ENCODE results near the gene HPS6. TPM values are rescaled to one million over a fixed set of nuclear protein-coding genes. Genes with fewer than 3 reads are reported as not detected.

The HPS6 gene
- polyA plus RNA-seq, 1 donor from 2014 or later: 21.9 TPM

DNA sequence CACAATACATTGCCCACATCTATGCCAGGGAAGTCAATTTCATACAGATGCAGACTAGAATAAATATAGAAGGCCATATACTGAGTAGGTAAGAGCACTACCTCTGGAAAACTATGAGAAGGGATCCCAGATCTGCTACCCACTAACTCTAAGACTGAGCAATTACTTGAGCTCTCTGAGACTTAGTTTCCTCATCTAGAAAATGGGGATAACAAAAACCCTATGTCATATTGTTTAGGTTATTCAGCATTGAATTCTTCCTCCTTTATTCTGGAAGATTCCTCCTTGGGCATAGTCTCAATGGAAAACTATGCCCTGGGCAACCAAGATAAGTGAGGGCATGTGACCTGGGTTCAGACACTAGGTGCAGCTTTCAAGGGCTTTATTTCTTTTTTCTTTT is 5.2 kb upstream of the HPS6 start:
- Mint-ChIP-seq H3K27me3 (no peaks in the 10 kb centered on the region), H3K4me1 (peaks cover 4 to 15% (median 14%) of the 10 kb centered on the region in 3 donors), H3K27ac (no peak overlapping the region), H3K36me3 (no peaks in the 10 kb centered on the region), H3K4me3 (peak overlapping the region in 2 of 4 donors; percentile 21 to 25), H3K9me3 (no peaks in the 10 kb centered on the region)

DNA sequence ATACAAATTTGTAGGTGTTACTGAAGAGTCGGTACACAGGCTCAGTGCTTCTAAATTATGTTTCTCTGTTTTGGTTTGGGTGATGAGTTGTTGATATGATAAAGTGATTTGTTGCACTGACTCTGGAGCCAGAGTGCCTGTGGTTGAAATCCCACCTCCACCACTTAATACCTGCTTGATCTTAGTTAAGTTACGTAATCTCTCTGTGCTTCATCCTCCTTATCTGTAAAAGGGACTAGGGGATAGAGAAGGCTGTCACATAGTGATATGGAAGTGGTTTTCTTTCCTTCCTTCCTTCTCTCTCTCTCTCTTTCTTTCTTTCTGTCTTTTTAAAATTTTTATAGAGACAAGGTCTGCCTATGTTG is 664 bp upstream of the HPS6 start:
- Mint-ChIP-seq H3K4me3 (peak overlapping the region; percentile 88 to 96 (median 92)), H3K36me3 (no peaks in the 10 kb centered on the region), H3K4me1 (peaks cover 9 to 20% (median 13%) of the 10 kb centered on the region in 3 donors), H3K27ac (peak overlapping the region; percentile 82 to 96 (median 87)), H3K9me3 (no peaks in the 10 kb centered on the region), H3K27me3 (no peaks in the 10 kb centered on the region)

DNA sequence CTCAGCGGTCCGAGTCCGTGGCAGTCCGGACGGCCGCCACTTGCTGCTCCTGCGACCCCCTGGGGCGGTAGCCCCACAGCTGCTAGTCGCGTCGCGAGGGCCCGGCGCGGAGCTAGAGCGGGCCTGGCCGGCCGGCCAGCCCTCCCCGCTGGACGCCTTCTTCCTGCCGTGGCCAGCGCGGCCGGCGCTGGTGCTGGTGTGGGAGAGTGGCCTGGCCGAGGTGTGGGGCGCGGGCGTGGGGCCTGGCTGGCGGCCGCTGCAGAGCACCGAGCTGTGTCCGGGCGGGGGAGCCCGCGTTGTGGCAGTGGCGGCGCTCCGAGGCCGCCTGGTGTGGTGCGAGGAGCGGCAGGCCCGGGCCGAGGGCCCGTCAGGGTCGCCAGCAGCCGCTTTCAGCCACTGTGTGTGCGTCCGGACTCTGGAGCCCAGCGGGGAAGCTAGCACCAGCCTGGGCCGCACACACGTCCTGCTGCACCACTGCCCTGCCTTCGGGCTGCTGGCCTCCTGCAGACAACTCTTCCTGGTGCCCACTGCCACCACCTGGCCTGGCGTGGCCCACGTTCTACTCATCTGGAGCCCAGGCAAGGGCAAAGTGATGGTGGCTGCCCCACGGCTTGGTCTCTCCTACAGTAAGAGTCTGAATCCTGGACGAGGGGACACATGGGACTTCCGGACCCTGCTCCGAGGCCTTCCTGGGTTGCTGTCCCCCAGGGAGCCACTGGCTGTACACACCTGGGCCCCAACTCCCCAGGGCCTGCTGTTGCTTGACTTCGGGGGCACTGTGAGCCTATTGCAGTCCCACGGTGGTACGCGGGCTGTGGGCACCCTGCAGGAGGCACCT is 631 bp downstream of the HPS6 start:
- Mint-ChIP-seq H3K27ac (peak overlapping the region; percentile 82 to 92 (median 86)), H3K27me3 (no peaks in the 10 kb centered on the region), H3K36me3 (no peaks in the 10 kb centered on the region), H3K9me3 (no peaks in the 10 kb centered on the region), H3K4me3 (peak overlapping the region; percentile 88 to 96 (median 94)), H3K4me1 (peaks cover 9 to 20% (median 13%) of the 10 kb centered on the region in 3 donors)

DNA sequence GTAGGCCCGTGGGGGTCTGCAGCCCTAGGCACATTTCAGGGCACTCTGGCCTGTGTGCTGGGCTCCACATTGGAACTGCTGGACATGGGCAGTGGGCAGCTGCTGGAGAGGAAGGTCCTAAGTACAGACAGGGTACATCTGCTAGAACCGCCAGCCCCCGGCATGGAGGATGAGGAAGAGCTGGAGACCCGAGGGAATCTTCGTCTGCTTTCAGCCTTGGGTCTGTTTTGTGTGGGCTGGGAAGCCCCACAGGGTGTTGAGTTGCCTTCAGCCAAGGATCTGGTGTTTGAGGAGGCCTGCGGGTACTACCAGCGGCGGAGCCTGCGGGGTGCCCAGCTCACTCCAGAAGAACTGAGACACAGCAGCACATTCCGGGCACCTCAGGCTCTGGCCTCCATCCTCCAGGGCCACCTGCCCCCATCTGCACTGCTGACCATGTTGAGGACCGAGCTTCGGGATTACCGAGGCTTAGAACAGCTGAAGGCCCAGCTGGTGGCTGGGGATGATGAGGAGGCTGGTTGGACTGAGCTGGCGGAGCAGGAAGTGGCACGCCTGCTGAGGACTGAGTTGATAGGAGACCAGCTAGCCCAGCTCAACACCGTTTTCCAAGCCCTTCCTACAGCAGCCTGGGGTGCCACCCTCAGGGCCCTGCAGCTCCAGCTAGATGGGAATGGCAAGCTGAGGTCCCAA is 1.4 kb downstream of the HPS6 start:
- H3K4me3 Mint-ChIP-seq: peak overlapping the region; percentile 88 to 95 (median 90)
- H3K27ac Mint-ChIP-seq: peak overlapping the region; percentile 82 to 92 (median 86)
- no peaks in the 10 kb centered on the region for H3K27me3 Mint-ChIP-seq
- H3K9me3 Mint-ChIP-seq: no peaks in the 10 kb centered on the region
- peaks cover 9 to 20% (median 13%) of the 10 kb centered on the region in 3 donors for H3K4me1 Mint-ChIP-seq
- no peaks in the 10 kb centered on the region for H3K36me3 Mint-ChIP-seq

DNA sequence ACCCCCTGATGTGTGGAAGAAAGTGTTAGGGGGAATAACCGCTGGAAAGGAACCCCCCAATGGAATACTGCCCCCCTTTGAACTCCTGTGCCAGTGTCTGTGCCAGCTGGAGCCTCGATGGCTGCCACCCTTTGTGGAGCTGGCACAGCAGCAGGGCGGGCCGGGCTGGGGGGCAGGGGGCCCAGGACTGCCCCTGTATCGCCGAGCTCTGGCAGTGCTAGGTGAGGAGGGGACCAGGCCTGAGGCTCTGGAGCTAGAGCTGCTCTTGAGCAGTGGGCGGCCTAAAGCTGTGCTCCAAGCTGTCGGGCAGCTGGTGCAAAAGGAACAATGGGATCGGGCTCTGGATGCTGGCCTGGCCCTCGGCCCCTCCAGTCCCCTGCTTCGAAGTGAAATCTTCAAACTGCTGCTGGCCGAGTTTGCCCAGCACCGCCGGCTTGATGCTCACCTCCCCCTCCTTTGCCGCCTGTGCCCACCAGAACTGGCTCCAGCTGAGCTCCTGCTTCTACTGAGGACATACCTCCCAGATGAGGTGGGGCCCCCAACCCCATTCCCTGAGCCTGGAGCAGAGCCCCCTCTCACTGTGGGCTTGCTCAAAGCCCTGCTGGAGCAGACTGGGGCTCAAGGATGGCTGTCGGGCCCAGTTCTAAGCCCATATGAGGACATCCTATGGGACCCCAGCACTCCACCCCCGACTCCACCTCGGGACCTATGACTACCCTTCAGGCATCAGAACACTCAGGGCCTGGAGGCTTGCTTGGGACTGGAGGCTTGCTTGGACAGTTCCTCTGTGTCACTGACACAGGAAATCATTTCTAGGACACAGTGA is 2.2 kb downstream of the HPS6 start:
- no peaks in the 10 kb centered on the region for H3K27me3 Mint-ChIP-seq
- H3K4me1 Mint-ChIP-seq: peaks cover 9 to 20% (median 13%) of the 10 kb centered on the region in 3 donors
- H3K36me3 Mint-ChIP-seq: no peaks in the 10 kb centered on the region
- H3K9me3 Mint-ChIP-seq: no peaks in the 10 kb centered on the region
- peak overlapping the region; percentile 49 to 88 (median 60) for H3K4me3 Mint-ChIP-seq
- H3K27ac Mint-ChIP-seq: peak overlapping the region in 2 of 3 donors; percentile 21 to 47

DNA sequence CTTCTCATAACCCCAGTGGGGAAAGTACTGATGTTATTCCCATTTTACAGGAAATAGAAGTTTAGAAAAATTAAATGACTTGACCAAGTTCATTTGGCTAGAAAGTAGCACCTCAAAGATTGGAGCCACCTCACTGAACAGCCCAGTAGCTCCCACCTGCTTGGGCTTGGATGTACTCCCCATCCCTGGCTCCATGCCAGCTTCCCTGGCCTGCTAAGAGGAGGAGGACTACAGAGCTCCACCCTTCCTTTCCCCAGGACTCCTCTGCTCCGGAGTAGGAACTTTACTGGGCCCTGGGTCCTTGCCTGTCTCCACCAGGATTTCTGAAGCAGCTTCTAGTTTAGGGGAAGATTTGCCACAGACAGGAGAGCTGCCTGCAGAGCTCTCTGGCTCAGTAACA is 3.1 kb downstream of the HPS6 start:
- H3K4me1 Mint-ChIP-seq: peaks cover 9 to 20% (median 17%) of the 10 kb centered on the region in 3 donors
- no peaks in the 10 kb centered on the region for H3K36me3 Mint-ChIP-seq
- H3K4me3 Mint-ChIP-seq: peak overlapping the region in 1 of 4 donors; percentile 11
- no peaks in the 10 kb centered on the region for H3K27me3 Mint-ChIP-seq
- peak overlapping the region in 2 of 3 donors; percentile 47 to 51 for H3K27ac Mint-ChIP-seq
- H3K9me3 Mint-ChIP-seq: no peaks in the 10 kb centered on the region

DNA sequence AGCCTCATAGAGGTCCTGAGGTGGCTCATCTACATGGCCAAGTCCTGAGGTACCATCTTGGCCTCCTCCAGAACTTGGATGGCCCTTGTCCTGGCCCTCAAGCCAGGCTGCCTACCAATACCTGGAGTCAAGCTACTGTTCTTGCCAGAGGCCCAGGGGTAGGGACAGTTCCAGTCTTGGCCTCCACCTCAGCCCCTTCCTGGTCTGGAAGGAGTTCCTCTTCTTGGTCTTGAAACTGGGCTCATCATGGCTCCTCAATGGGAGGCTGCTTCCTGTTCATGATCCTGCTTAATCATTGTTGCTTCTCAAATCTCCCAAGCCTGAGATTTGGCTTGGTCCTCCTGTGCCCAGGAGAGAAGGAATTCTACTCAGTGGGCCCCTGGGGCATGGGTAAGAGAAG is 3.9 kb downstream of the HPS6 start:
- Mint-ChIP-seq H3K27me3 (no peaks in the 10 kb centered on the region), H3K9me3 (no peaks in the 10 kb centered on the region), H3K36me3 (no peaks in the 10 kb centered on the region), H3K4me3 (peak overlapping the region in 1 of 4 donors; percentile 11), H3K4me1 (peaks cover 9 to 18% (median 17%) of the 10 kb centered on the region in 3 donors), H3K27ac (peak overlapping the region in 1 of 3 donors; percentile 88)

DNA sequence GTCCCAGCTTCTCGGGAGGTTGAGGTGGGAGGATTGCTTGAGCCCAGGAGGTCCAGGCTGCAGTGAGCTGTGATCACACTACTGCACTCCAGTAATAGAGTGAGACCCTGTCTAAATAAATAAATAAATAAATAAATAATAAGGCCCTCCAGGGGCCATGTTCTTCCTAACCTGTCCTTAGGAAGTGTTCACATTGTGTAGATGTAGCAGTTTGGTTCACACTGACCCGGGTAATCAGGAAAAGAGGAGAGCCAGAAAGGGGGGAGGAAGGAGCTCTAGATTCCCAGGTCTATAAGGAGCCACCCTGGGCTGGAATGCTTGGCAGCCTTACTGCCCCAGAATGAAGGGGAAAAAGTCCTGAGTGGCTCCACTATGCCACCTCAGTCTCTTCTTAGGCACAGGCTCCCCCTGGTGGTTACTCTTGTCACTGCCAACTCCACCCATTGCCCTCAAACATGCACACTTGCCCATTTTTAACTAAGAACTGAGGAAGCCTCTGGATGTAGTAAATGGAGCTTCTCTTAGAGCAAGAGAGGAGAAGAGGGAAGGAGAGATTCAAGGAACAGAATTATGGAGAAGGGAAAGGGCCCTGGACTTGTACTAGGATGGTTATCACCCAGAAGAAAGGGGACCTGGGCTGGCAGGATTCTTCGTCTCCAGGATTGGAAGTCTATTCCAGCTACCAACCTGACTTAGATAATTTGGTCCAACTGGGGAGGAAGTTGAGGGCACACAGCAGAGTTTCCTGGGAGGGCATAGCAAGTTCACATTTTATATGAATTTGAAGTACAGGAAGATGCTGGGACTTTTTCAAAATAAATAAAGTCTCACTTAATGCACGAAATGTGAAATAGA is 7.8 kb downstream of the HPS6 start:
- Mint-ChIP-seq H3K4me3 (peak overlapping the region in 1 of 4 donors; percentile 13), H3K36me3 (no peaks in the 10 kb centered on the region), H3K4me1 (peaks cover 0 to 4% (median 1%) of the 10 kb centered on the region in 3 donors), H3K9me3 (no peaks in the 10 kb centered on the region), H3K27me3 (no peaks in the 10 kb centered on the region), H3K27ac (peak overlapping the region in 2 of 3 donors; percentile 8 to 84)

DNA sequence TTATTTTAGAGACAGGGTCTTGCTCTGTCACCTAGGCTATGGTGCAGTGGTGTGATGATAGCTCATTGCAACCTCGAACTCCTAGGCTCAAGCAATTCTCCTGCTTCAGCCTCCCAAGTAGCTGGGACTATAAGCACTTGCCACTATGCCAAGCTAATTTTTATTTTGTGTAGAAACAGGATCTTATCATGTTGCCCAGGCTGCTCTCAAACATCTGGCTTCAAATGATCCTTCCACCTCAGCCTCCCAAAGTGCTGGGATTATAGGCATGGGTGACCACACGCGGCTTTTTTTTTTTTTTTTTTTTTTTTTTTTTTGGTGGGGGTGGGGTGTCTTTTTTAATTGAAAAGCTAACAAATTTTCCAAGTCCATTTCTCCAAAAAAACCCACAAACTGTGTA is 18.4 kb downstream of the HPS6 start:
- Mint-ChIP-seq H3K27ac (no peak overlapping the region), H3K4me3 (no peak overlapping the region), H3K36me3 (peaks cover 2% of the 10 kb centered on the region), H3K9me3 (no peaks in the 10 kb centered on the region), H3K4me1 (peaks cover 0 to 2% (median 0%) of the 10 kb centered on the region in 3 donors), H3K27me3 (no peaks in the 10 kb centered on the region)

DNA sequence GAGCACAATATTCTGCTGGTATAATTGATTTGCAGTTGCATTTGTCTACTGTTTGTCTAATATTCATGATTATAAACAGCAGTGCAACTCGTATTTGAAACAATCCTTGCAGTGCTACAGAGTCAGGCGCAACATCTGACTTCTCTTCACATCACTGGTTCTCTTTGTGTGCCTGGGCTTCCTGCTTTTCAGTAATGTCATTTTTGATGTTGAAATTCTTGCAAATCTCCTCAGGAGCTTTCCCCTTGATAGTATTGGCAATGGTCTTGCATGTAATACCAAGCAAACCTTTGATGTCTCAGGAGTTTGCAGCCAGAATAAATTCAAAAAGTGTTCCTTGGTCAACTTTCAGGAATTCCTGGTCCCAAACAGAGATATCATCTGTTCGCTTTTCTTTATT is 20.2 kb downstream of the HPS6 start:
- no peaks in the 10 kb centered on the region for H3K9me3 Mint-ChIP-seq
- H3K27me3 Mint-ChIP-seq: no peaks in the 10 kb centered on the region

DNA sequence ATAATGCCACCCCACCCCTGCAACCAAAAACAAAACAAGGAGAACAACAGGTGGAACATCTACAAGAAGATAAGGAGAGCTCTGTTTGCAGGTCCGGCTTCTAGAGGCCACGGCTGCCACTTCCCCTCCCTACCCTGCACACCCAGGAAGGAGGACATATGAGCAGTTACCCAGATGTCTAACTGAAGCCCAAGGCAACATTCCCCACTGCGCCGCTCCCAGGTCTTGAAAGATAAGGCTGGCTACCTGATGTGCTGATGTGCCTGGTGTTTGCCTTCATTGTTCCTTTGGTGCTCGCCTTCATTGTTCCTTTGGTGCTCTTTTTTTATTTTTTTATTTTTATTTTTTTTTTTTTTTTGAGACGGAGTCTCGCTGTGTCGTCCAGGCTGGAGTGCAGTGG is 21.0 kb downstream of the HPS6 start:
- H3K9me3 Mint-ChIP-seq: no peaks in the 10 kb centered on the region
- peaks cover 0 to 4% (median 0%) of the 10 kb centered on the region in 3 donors for H3K4me1 Mint-ChIP-seq
- H3K4me3 Mint-ChIP-seq: no peak overlapping the region
- no peak overlapping the region for H3K27ac Mint-ChIP-seq
- no peaks in the 10 kb centered on the region for H3K27me3 Mint-ChIP-seq
- peaks cover 2% of the 10 kb centered on the region for H3K36me3 Mint-ChIP-seq

More for the DNA sequence above, 20.2 kb downstream of the HPS6 start:
- H3K27ac Mint-ChIP-seq: no peak overlapping the region
- no peak overlapping the region for H3K4me3 Mint-ChIP-seq
- H3K36me3 Mint-ChIP-seq: peaks cover 2% of the 10 kb centered on the region
- H3K4me1 Mint-ChIP-seq: peaks cover 0 to 4% (median 0%) of the 10 kb centered on the region in 3 donors

DNA sequence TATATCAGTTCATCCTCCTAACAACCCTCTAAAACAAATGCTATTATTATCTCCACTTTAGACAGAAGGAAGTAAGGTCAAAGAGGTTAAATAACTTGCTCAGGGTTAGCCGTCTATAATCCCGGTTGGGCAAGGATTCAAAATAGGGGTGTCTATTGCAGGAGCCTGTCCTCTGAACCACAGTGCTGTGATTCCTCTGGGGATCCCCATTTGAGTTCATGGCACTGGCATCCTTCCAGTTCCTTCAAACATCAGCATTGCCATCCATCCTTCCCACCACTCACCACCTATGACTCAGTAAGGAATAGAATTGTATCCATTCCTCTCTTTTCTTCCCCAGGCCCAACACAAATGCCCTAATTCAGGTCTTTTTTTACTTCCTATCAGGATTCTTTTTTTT is 25.6 kb downstream of the HPS6 start:
- Mint-ChIP-seq H3K27me3 (no peaks in the 10 kb centered on the region), H3K4me1 (peaks cover 0 to 4% (median 0%) of the 10 kb centered on the region in 3 donors), H3K4me3 (no peak overlapping the region), H3K36me3 (peaks cover 2% of the 10 kb centered on the region), H3K27ac (peak overlapping the region in 1 of 3 donors; percentile 8), H3K9me3 (no peaks in the 10 kb centered on the region)

DNA sequence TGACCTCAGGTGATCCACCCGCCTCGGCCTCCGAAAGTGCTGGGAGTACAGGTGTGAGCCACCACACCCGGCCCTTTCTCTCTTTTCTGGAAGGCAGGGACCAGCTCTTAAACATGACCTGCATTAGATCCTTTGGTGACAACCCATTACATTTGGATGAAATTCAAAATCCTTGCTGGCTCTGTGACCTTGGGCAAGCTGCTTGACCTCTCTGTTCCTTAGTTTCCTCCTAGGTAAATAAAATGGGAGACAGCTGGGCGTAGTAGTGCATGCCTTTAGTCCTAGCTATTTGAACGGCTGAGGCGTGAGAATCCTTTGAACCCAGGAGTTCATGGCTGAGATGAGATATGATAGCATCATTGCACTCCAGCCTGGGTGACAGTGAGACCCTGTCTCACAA is 31.3 kb downstream of the HPS6 start:
- Mint-ChIP-seq H3K9me3 (no peaks in the 10 kb centered on the region), H3K4me1 (no peaks in the 10 kb centered on the region), H3K27me3 (no peaks in the 10 kb centered on the region), H3K27ac (no peak overlapping the region), H3K4me3 (no peak overlapping the region), H3K36me3 (no peaks in the 10 kb centered on the region)

DNA sequence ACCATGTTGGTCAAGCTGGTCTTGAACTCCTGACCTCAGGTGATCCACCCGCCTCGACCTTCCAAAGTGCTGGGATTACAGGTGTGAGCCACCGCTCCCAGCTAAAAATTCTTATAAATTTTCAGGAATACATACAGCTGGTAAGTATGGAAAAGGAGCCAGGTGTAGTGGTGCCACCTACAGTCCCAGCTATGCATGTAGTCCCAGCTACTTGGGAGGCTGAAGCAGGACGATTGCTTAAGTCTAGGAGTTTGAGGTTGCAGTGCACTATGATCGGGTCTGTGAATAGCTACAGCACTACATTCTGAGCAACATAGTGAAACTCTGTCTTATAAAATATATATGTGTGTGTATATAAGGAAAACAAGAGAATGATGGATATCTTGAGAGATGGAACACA is 36.0 kb downstream of the HPS6 start:
- Mint-ChIP-seq H3K36me3 (peaks cover 2% of the 10 kb centered on the region), H3K9me3 (no peaks in the 10 kb centered on the region), H3K27me3 (no peaks in the 10 kb centered on the region), H3K4me1 (peaks cover 0 to 7% (median 6%) of the 10 kb centered on the region in 3 donors), H3K27ac (no peak overlapping the region), H3K4me3 (no peak overlapping the region)
